GM20000 (cell line): Measurements from ENCODE around the gene FAM53B.
"Not testable (repeated sequence)": the region's sequence is repeated elsewhere in the genome, so short reads cannot be mapped to it uniquely, and the experiment has no call there.

Experiments used
- DNase-seq: peaks from one replicate; pipeline ENCODE4 v3.0.0; 2012; ENCODE audit warnings: low spot score
- CTCF ChIP-seq: IDR thresholded peaks from 2 replicates; pipeline ENCODE4 v1.5.1; 2012; ENCODE audit warnings: mild to moderate bottlenecking, control low read depth; ENCODE audit errors: extremely low read depth, missing control alignments

FAM53B gene

GRCh38 chr10:124589491-124590041 lies 154.6 kb downstream of the FAM53B start:
- DNase-seq: no peak

DNA sequence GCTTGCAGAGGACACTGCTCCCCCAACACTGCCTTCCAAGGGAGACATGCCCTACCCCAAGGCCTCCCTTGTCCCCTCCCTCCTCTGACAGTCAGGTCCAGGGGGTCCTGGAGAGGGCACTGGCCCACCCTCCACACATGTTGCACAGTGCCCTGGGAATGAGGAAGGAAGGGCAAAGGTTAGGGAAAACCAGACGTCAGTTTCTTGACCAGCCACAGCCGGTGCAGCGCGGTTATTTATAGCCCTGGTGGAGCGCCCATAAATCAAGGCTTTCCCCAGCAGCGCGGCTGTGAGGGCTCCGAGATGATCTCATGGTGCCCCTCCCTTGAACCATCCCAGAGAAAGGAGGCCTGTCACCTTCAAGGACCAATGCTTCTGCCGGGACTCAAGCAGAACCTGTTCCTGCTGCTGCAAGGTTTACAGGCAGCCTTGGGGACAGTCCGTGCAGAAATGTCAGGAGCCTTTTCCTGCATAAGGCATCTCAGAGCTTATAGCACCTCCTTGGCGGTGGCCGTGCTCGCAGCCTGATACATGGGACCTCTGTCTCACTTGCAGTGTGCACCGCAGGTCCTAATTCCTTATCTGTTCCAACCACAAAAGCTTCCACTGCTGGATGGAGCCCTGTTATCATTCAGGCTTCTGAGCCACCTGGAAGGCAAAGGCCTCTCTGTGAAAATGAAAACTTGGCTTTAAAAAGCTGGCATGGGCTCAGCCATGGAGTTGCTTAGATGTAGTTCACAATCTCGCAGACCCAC lies 155.3 kb downstream of the FAM53B start:
- DNase-seq: no peak
- TF ChIP-seq CTCF: no peak

More at GRCh38 chr10:124589491-124590041, 154.6 kb downstream of the FAM53B start:
- no peak for TF ChIP-seq CTCF

GRCh38 chr10:124588341-124588735 lies 155.8 kb downstream of the FAM53B start:
- DNase-seq: not testable (repeated sequence)

DNA sequence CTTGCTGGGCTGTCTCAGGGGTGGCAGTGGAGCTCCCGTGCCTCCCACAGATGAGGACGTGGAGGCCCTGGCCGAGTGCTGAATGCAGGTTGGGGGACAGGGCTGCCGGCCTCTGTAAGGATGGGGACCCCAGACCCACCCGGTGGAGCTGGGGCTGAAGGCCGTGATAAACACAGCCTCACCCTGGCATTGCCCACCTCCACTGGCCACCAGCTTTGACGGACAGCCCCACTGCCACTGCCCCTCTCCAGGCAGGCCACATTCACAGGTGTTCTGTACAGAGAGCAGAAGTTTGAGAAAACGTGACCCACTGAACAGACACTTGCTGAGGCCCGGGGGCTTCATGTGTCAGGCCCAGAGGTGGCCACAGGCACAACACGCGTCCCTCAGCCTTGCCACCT lies 156.4 kb downstream of the FAM53B start:
- no peak for TF ChIP-seq CTCF
- DNase-seq: no peak

GRCh38 chr10:124586142-124586541 lies 158.0 kb downstream of the FAM53B start:
- DNase-seq: no peak
- no peak for TF ChIP-seq CTCF

GRCh38 chr10:124579011-124579399 lies 165.2 kb downstream of the FAM53B start:
- no peak for TF ChIP-seq CTCF
- DNase-seq: no peak

- TF ChIP-seq CTCF: no peak
Measured at GRCh38 chr10:124578231-124579010, 165.8 kb downstream of the FAM53B start.

More at GRCh38 chr10:124578231-124579010, 165.8 kb downstream of the FAM53B start:
- DNase-seq: no peak
